Gastrocnemius medialis (tissue), 4 donors: ENCODE measurements around the gene GEMIN2.

Experiments used
- POLR2A ChIP-seq, 2 donors: fragments of 450-650 bp; IDR thresholded peaks; one replicate each; pipeline ENCODE4 v1.6.1; 2017; ENCODE audit warnings: antibody characterized with exemption in 2 of 2, mild to moderate bottlenecking in 2 of 2, moderate library complexity in 2 of 2
- TF ChIP-seq, protein P1 (sequence below), 5 experiments: fragments of 450-650 bp in 3 of 5; fragments of 200-600 bp in 2 of 5; sonication (generic) in 2 of 5; IDR thresholded peaks in 4 of 5; conservative IDR thresholded peaks in 1 of 5; 1 replicate in 4 of 5; 2 replicates in 1 of 5; pipeline ENCODE4 v1.5.1; 2016 to 2019; ENCODE audit warnings: antibody characterized with exemption in 5 of 5, mild to moderate bottlenecking in 3 of 5, moderate library complexity in 3 of 5

DNA sequence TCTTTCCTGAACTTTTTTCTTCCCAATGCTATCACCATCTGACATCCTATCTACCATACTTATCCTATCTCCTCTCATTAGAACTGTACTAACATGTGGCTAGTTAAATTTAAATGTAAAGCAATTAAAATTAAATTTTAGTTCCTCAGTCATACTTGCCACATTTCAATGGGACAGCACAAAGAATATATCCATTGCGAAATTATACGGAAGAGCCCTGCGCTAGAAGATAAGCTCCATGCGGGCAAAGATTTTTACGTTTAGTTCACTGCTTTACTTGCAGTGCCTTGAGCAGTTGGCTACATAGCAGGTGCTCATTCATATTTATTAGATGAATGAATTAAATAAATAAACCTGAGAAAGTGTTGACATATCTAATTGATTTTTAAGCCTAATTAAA, 44.2 kb upstream of the GEMIN2 start:
- TF ChIP-seq, protein P1, sequence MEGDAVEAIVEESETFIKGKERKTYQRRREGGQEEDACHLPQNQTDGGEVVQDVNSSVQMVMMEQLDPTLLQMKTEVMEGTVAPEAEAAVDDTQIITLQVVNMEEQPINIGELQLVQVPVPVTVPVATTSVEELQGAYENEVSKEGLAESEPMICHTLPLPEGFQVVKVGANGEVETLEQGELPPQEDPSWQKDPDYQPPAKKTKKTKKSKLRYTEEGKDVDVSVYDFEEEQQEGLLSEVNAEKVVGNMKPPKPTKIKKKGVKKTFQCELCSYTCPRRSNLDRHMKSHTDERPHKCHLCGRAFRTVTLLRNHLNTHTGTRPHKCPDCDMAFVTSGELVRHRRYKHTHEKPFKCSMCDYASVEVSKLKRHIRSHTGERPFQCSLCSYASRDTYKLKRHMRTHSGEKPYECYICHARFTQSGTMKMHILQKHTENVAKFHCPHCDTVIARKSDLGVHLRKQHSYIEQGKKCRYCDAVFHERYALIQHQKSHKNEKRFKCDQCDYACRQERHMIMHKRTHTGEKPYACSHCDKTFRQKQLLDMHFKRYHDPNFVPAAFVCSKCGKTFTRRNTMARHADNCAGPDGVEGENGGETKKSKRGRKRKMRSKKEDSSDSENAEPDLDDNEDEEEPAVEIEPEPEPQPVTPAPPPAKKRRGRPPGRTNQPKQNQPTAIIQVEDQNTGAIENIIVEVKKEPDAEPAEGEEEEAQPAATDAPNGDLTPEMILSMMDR (IDR thresholded peaks at IDR 0.05 in 4 of 5, conservative IDR thresholded peaks at IDR 0.05 in 1 of 5) = no peak
- no peak for TF ChIP-seq POLR2A (IDR thresholded peaks at IDR 0.05)
